ENCODE data around the gene CTNNAL1.

The CTNNAL1 gene

GRCh38 chr9:108994695-108995094 is 18.6 kb downstream of the CTNNAL1 start:
- TF ChIP-seq CTCF (IDR thresholded peaks at IDR 0.05; ENCODE audit: low read length, missing control alignments), result no peak
- H3K4me3 ChIP-seq (replicated peaks; ENCODE audit: low read depth, low read length), result no peak overlapping the region
- peak; percentile 88 for DNase-seq (ENCODE audit: low read depth)

GRCh38 chr9:108991479-108991878 is 21.8 kb downstream of the CTNNAL1 start:
- DNase-seq (ENCODE audit: low read depth), result peak; percentile 41
- H3K4me3 ChIP-seq (replicated peaks; ENCODE audit: low read depth, low read length), result no peak overlapping the region

GRCh38 chr9:108983885-108984284 is 29.4 kb downstream of the CTNNAL1 start:
- no peak overlapping the region for H3K4me3 ChIP-seq (replicated peaks; ENCODE audit: low read depth, low read length)
- no peak for TF ChIP-seq CTCF (IDR thresholded peaks at IDR 0.05; ENCODE audit: low read length, missing control alignments)
- DNase-seq (ENCODE audit: low read depth), result no peak

More at GRCh38 chr9:108991479-108991878, 21.8 kb downstream of the CTNNAL1 start:
- TF ChIP-seq CTCF (IDR thresholded peaks at IDR 0.05; ENCODE audit: low read length, missing control alignments), result no peak

GRCh38 chr9:108980893-108981292 is 32.4 kb downstream of the CTNNAL1 start:
- H3K4me3 ChIP-seq (replicated peaks; ENCODE audit: low read depth, low read length), result no peak overlapping the region
- DNase-seq (ENCODE audit: low read depth), result no peak
- no peak for TF ChIP-seq CTCF (IDR thresholded peaks at IDR 0.05; ENCODE audit: low read length, missing control alignments)

GRCh38 chr9:108978205-108978604 is 35.1 kb downstream of the CTNNAL1 start:
- TF ChIP-seq CTCF (IDR thresholded peaks at IDR 0.05; ENCODE audit: low read length, missing control alignments), result no peak
- DNase-seq (ENCODE audit: low read depth), result no peak
- no peak overlapping the region for H3K4me3 ChIP-seq (replicated peaks; ENCODE audit: low read depth, low read length)

- no peak for TF ChIP-seq CTCF (IDR thresholded peaks at IDR 0.05; ENCODE audit: low read length, missing control alignments)
- H3K4me3 ChIP-seq (replicated peaks; ENCODE audit: low read depth, low read length), result no peak overlapping the region
- DNase-seq (ENCODE audit: low read depth), result no peak
Measured at GRCh38 chr9:108973895-108974294, 39.4 kb downstream of the CTNNAL1 start.

- DNase-seq (ENCODE audit: low read depth), result no peak
- H3K4me3 ChIP-seq (replicated peaks; ENCODE audit: low read depth, low read length), result no peak overlapping the region
- TF ChIP-seq CTCF (IDR thresholded peaks at IDR 0.05; ENCODE audit: low read length, missing control alignments), result no peak
Measured at GRCh38 chr9:108972626-108973209, 40.6 kb downstream of the CTNNAL1 start.

Measured in fibroblast of pulmonary artery (primary cell).